WTC11 (cell line): ENCODE data around the gene RHBDD3. TPM values are rescaled to one million over a fixed set of nuclear protein-coding genes. Genes with fewer than 3 reads are reported as not detected.

Source experiments
- ATF6 ChIP-seq: sonication (generic); formaldehyde crosslinking; IDR thresholded peaks from 2 replicates; pipeline ENCODE4 v1.8.1; 2023; ENCODE audit warnings: mild to moderate bottlenecking, missing genetic modification reagents
- CTCF ChIP-seq: fragments of 200-600 bp; IDR thresholded peaks from 2 replicates; pipeline ENCODE4 v1.8.0; 2022; ENCODE audit warnings: antibody characterized with exemption
- E2F4 ChIP-seq: sonication (generic); formaldehyde crosslinking; IDR thresholded peaks from 2 replicates; pipeline ENCODE4 v1.8.1; 2022; ENCODE audit warnings: low read depth, mild to moderate bottlenecking, moderate library complexity, missing genetic modification reagents, borderline replicate concordance
- ETV6 ChIP-seq: sonication (generic); formaldehyde crosslinking; IDR thresholded peaks from 2 replicates; pipeline ENCODE4 v1.8.1; 2022; ENCODE audit warnings: mild to moderate bottlenecking, missing genetic modification reagents
- FOXK1 ChIP-seq: sonication (generic); formaldehyde crosslinking; IDR thresholded peaks from 2 replicates; pipeline ENCODE4 v1.8.0; 2022; ENCODE audit warnings: mild to moderate bottlenecking, moderate library complexity, missing genetic modification reagents
- FOXP1 ChIP-seq: sonication (generic); formaldehyde crosslinking; IDR thresholded peaks from 2 replicates; pipeline ENCODE4 v1.8.0; 2022; ENCODE audit warnings: missing genetic modification reagents, mild to moderate bottlenecking, moderate library complexity, borderline replicate concordance
- FOXP4 ChIP-seq: sonication (generic); formaldehyde crosslinking; IDR thresholded peaks from 2 replicates; pipeline ENCODE4 v1.8.0; 2022; ENCODE audit warnings: mild to moderate bottlenecking, missing genetic modification reagents
- JAZF1 ChIP-seq: fragments of 250-450 bp; sonication (Bioruptor Pico); IDR thresholded peaks from 2 replicates; pipeline ENCODE4 v1.9.0; 2021; ENCODE audit warnings: moderate library complexity, mild to moderate bottlenecking, inconsistent platforms
- JUN ChIP-seq: sonication (generic); formaldehyde crosslinking; IDR thresholded peaks from 2 replicates; pipeline ENCODE4 v1.8.0; 2023; ENCODE audit warnings: mild to moderate bottlenecking, missing genetic modification reagents
- MLX ChIP-seq: sonication (generic); formaldehyde crosslinking; IDR thresholded peaks from 2 replicates; pipeline ENCODE4 v1.8.1; 2023; ENCODE audit warnings: mild to moderate bottlenecking, missing genetic modification reagents, moderate library complexity
- NR2C2 ChIP-seq: sonication (generic); formaldehyde crosslinking; IDR thresholded peaks from 2 replicates; pipeline ENCODE4 v1.8.0; 2022; ENCODE audit warnings: mild to moderate bottlenecking, missing genetic modification reagents
- NR3C1 ChIP-seq: sonication (generic); formaldehyde crosslinking; conservative IDR thresholded peaks from 2 replicates; pipeline ENCODE4 v1.8.1; 2023; ENCODE audit warnings: low read depth, mild to moderate bottlenecking, missing genetic modification reagents
- PRDM15 ChIP-seq: sonication (generic); formaldehyde crosslinking; IDR thresholded peaks from 2 replicates; pipeline ENCODE4 v1.8.0; 2022; ENCODE audit warnings: missing genetic modification reagents
- SMAD3 ChIP-seq: sonication (generic); formaldehyde crosslinking; IDR thresholded peaks from 2 replicates; pipeline ENCODE4 v1.8.0; 2022; ENCODE audit warnings: missing genetic modification reagents, mild to moderate bottlenecking, borderline replicate concordance
- SOX15 ChIP-seq: fragments of 250-450 bp; sonication (Bioruptor Pico); IDR thresholded peaks from 2 replicates; pipeline ENCODE4 v1.9.0; 2021; ENCODE audit warnings: mild to moderate bottlenecking
- SP1 ChIP-seq: sonication (generic); formaldehyde crosslinking; conservative IDR thresholded peaks from 2 replicates; pipeline ENCODE4 v1.8.1; 2022; ENCODE audit warnings: missing genetic modification reagents
- STAT6 ChIP-seq: sonication (generic); formaldehyde crosslinking; conservative IDR thresholded peaks from 2 replicates; pipeline ENCODE4 v1.8.1; 2023; ENCODE audit warnings: mild to moderate bottlenecking, low read depth, missing genetic modification reagents, moderate library complexity
- TP53 ChIP-seq: sonication (generic); formaldehyde crosslinking; IDR thresholded peaks from 2 replicates; pipeline ENCODE4 v1.8.1; 2023; ENCODE audit warnings: mild to moderate bottlenecking, missing genetic modification reagents
- ZNF121 ChIP-seq: sonication (generic); formaldehyde crosslinking; IDR thresholded peaks from 2 replicates; pipeline ENCODE4 v1.8.0; 2023; ENCODE audit warnings: missing genetic modification reagents
- ZNF138 ChIP-seq: sonication (generic); formaldehyde crosslinking; conservative IDR thresholded peaks from 2 replicates; pipeline ENCODE4 v1.8.1; 2022; ENCODE audit warnings: mild to moderate bottlenecking, moderate library complexity, missing genetic modification reagents
- ZNF219 ChIP-seq: sonication (generic); formaldehyde crosslinking; IDR thresholded peaks from 2 replicates; pipeline ENCODE4 v1.8.0; 2023; ENCODE audit warnings: missing genetic modification reagents, mild to moderate bottlenecking, borderline replicate concordance
- ZNF281 ChIP-seq: sonication (generic); formaldehyde crosslinking; IDR thresholded peaks from 2 replicates; pipeline ENCODE4 v1.8.0; 2023; ENCODE audit warnings: mild to moderate bottlenecking, missing genetic modification reagents
- total RNA-seq: library from RNA; stranded (reverse); gene quantifications from 3 replicates; pipeline ENCODE4 v1.2.3, GENCODE V29; 2021

RHBDD3 gene
- total RNA-seq, 1 experiment from 2014 or later, result 77.9 TPM

- no peak for TF ChIP-seq STAT6 (CRISPR knock-in tag)
- TF ChIP-seq CTCF, result peak; percentile 99
- no peak for TF ChIP-seq JAZF1 (CRISPR knock-in tag)
- peak; percentile 98 for TF ChIP-seq ZNF138 (CRISPR knock-in tag)
- TF ChIP-seq ZNF281 (CRISPR knock-in tag), result peak; percentile 97
- TF ChIP-seq JUN (CRISPR knock-in tag), result peak; percentile 96
- TF ChIP-seq NR3C1 (CRISPR knock-in tag), result peak; percentile 97
- TF ChIP-seq MLX, result peak; percentile 97
- peak; percentile 99 for TF ChIP-seq ETV6 (CRISPR knock-in tag)
- TF ChIP-seq SMAD3 (CRISPR knock-in tag), result peak; percentile 98
- TF ChIP-seq NR2C2 (CRISPR knock-in tag), result peak; percentile 84
- TF ChIP-seq SP1 (CRISPR knock-in tag), result peak; percentile 75
- peak; percentile 99 for TF ChIP-seq TP53 (CRISPR knock-in tag)
- TF ChIP-seq ATF6 (CRISPR knock-in tag), result no peak
- TF ChIP-seq FOXP4 (CRISPR knock-in tag), result peak; percentile 99
- TF ChIP-seq SOX15 (CRISPR knock-in tag), result no peak
- peak; percentile 99 for TF ChIP-seq FOXP1 (CRISPR knock-in tag)
- peak; percentile 97 for TF ChIP-seq FOXK1 (CRISPR knock-in tag)
- peak; percentile 86; the same call in 1 of the 2 replicates for TF ChIP-seq E2F4 (CRISPR knock-in tag)
- peak; percentile 97 for TF ChIP-seq ZNF219 (CRISPR knock-in tag)
- peak; percentile 52 for TF ChIP-seq PRDM15
- peak; percentile 37 for TF ChIP-seq ZNF121 (CRISPR knock-in tag)
Measured at GRCh38 chr22:29313126-29313575, 45.4 kb upstream of the RHBDD3 start (continued).
